ENCODE measurements around the gene SPCS3. TPM values are rescaled to one million over a fixed set of nuclear protein-coding genes. Genes with fewer than 3 reads are reported as not detected.

Gene SPCS3
- total RNA-seq, 2 experiments from 2014 or later = 146 TPM

GRCh38 chr4:176380352-176381157 lies 60.8 kb downstream of the SPCS3 start:
- DNase-seq (no peak), ATAC-seq (ENCODE audit: low read depth) (no peak)
- H3K4me3 Mint-ChIP-seq = no peak overlapping the region
- H3K27ac Mint-ChIP-seq = no peak overlapping the region
- H3K9me3 Mint-ChIP-seq = no peaks in the 10 kb centered on the region
- no peaks in the 10 kb centered on the region for H3K36me3 Mint-ChIP-seq
- H3K4me1 Mint-ChIP-seq = peaks cover 3% of the 10 kb centered on the region
- peaks cover 6% of the 10 kb centered on the region for H3K27me3 Mint-ChIP-seq
- POLR2A ChIA-PET = no interaction called here

Other genes starting within 250 kb of the SPCS3 start
- not detected for gene SPATA4, start 124.4 kb upstream of the SPCS3 start, total RNA-seq
- not detected for gene ASB5, start 50.7 kb upstream of the SPCS3 start, total RNA-seq

Data from activated naive CD8-positive, alpha-beta T cell treated with anti-CD3 and anti-CD28 coated beads, Interleukin-2, amount 10 ng/mL, durations not matched to agents 7 days and 5 days (primary cell).